ENCODE data around the gene CHAD. TPM values are rescaled to one million over a fixed set of nuclear protein-coding genes. Genes with fewer than 3 reads are reported as not detected.
A peak's percentile ranks its signal among the peaks of the same experiment; 100 is the strongest.

Gene CHAD, protein sequence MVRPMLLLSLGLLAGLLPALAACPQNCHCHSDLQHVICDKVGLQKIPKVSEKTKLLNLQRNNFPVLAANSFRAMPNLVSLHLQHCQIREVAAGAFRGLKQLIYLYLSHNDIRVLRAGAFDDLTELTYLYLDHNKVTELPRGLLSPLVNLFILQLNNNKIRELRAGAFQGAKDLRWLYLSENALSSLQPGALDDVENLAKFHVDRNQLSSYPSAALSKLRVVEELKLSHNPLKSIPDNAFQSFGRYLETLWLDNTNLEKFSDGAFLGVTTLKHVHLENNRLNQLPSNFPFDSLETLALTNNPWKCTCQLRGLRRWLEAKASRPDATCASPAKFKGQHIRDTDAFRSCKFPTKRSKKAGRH
- polyA plus RNA-seq (2013), result not detected in 2 replicates

DNA sequence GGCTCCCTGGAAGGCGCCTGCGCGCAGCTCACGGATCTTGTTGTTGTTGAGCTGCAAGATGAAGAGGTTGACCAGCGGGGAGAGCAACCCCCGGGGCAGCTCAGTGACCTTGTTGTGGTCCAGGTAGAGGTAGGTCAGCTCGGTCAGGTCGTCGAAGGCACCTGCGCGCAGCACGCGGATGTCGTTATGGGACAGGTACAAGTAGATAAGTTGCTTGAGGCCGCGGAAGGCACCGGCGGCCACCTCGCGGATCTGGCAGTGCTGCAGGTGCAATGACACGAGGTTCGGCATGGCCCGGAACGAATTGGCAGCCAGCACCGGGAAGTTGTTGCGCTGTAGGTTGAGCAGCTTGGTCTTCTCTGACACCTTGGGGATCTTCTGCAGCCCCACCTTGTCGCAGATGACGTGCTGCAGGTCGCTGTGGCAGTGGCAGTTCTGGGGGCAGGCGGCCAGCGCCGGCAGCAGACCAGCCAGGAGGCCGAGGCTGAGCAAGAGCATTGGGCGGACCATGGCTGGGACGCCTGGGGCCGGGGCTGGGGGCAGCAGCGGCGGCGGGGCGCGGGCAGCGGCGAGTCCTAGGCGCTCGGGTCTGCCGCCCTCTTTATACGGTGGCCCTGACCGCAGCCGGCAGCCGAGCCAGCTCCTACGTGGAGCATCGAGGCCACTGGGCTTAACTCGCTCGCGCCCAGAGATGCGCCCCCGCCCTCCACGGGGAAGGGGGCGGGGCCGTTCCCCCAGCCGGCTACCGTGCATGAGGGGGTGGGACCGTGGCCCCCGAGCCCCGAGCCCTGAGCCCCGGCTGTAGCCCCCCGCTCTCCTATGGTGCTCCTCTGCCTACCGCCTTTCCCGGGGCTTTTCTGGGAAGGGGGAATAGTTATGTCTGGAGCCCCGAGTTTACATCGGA, at the start of gene CHAD:
TSS of gene CHAD (minus strand) at position 577 of the 904 bp plus-strand sequence. CDS start at position 510, 67 bp downstream.
- no peak within 1 kb of the TSS for H3K14ac ChIP-seq (ENCODE audit: low read length)
- no peak within 1 kb of the TSS for H4K91ac ChIP-seq (ENCODE audit: low read depth, low read length)
- peaks cover 15% of the 10 kb centered on the region for H3K9me3 ChIP-seq (ENCODE audit: insufficient read depth, low read depth, low read length)
- H3K79me1 ChIP-seq (ENCODE audit: low read length), result no peaks in the 10 kb centered on the region
- no peaks in the 10 kb centered on the region for H3K79me2 ChIP-seq (ENCODE audit: control insufficient read depth, insufficient read depth, low read length, poor library complexity)
- no peak within 1 kb of the TSS for H2AFZ ChIP-seq (ENCODE audit: insufficient read depth, low read length, poor library complexity)
- no peak within 1 kb of the TSS for H3K4me3 ChIP-seq (ENCODE audit: low read depth, low read length)
- H3K4ac ChIP-seq (ENCODE audit: low read depth, low read length), result no peak within 1 kb of the TSS
- H2BK5ac ChIP-seq (ENCODE audit: low read depth, low read length, poor library complexity), result no peak within 1 kb of the TSS
- peak within 1 kb of the TSS; percentile 45 for H3K4me2 ChIP-seq (ENCODE audit: low read length)
- no peak within 1 kb of the TSS for H3K23ac ChIP-seq (ENCODE audit: low read length)
- no peak within 1 kb of the TSS for H3K9ac ChIP-seq (ENCODE audit: low read length)
- H3K36me3 ChIP-seq (ENCODE audit: control insufficient read depth in 1 of 2, insufficient read depth in 2 of 2, low read length in 2 of 2), result peaks cover 35 to 36% of the 10 kb centered on the region in 2 experiments
- H3K18ac ChIP-seq (ENCODE audit: low read length), result no peak within 1 kb of the TSS
- WGBS (ENCODE audit: extremely low coverage, insufficient coverage, insufficient read length), result no CpG with 5 or more reads among the region's 71 CpGs
- peaks cover 2 to 4% of the 10 kb centered on the region in 2 experiments for H3K4me1 ChIP-seq (ENCODE audit: control insufficient read depth in 1 of 2, insufficient read depth in 2 of 2, low read length in 2 of 2)
- no peak for DNase-seq
- H4K12ac ChIP-seq (ENCODE audit: low read depth, low read length), result no peak within 1 kb of the TSS
- no peak within 1 kb of the TSS for H3K27ac ChIP-seq (ENCODE audit: low read depth, low read length)
- H2AK5ac ChIP-seq (ENCODE audit: low read length), result no peak within 1 kb of the TSS
- H3K27me3 ChIP-seq (ENCODE audit: insufficient read depth, low read length), result peaks cover 2% of the 10 kb centered on the region
- H4K8ac ChIP-seq (ENCODE audit: low read depth, low read length), result no peak within 1 kb of the TSS
- no peak within 1 kb of the TSS for H2BK12ac ChIP-seq (ENCODE audit: low read length)
- H2BK120ac ChIP-seq (ENCODE audit: insufficient read depth, low read length, poor library complexity), result no peak within 1 kb of the TSS

DNA sequence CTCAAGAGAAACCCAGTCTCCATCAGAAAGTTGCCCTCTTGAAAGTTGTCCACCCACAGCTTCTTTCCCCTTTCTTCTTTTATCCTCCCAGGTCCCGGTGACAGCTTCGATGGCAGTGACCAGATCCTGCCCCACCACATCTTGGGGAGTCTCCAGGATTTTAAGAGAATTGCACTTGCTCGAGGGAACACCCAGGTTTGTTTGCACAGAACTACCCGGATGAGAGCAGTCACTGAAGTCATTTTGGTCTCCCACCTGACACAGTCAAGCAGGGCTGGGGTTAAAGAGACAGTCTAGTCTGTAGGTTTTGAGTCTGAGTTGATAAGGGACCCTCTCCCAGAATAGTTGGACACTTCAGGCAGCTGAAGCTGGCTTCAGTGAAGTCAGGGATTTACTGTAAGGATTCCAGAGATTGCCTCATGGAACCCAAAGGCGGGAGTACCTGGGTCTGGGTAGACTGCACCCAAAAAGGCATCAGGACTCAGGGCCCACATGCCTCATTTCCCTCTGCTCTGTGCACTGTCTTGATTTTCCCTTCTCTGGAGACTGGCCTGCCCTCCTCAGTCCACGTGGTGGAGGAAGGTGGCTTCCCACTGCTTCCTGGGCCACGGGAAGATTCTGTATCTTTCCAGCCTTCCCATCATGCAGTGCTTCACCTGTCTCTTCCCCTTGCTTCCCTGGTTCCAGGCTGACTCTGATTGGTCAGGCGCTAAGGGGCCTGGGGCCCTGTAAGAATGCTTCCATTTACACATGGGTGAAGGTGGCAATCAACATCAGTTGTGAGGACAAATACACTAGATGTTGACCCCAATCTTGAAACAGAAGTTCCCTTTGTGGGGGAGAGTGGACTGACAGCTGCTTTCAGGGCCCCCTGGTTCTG, 49.1 kb upstream of the CHAD start:
- no peak overlapping the region for H3K9ac ChIP-seq (ENCODE audit: low read length)
- H3K4me2 ChIP-seq (ENCODE audit: low read length), result no peak overlapping the region
- no peak overlapping the region for H2BK5ac ChIP-seq (ENCODE audit: low read depth, low read length, poor library complexity)
- no peaks in the 10 kb centered on the region for H3K9me3 ChIP-seq (ENCODE audit: insufficient read depth, low read depth, low read length)
- H3K27me3 ChIP-seq (ENCODE audit: insufficient read depth, low read length), result no peaks in the 10 kb centered on the region
- H4K91ac ChIP-seq (ENCODE audit: low read depth, low read length), result peak overlapping the region; percentile 28
- H3K14ac ChIP-seq (ENCODE audit: low read length), result no peak overlapping the region
- no peak overlapping the region for H3K23ac ChIP-seq (ENCODE audit: low read length)
- no peak for DNase-seq
- H3K79me1 ChIP-seq (ENCODE audit: low read length), result peaks cover 3% of the 10 kb centered on the region
- H3K4me1 ChIP-seq (ENCODE audit: control insufficient read depth in 1 of 2, insufficient read depth in 2 of 2, low read length in 2 of 2), result peaks cover 8 to 10% of the 10 kb centered on the region in 2 experiments
- H4K12ac ChIP-seq (ENCODE audit: low read depth, low read length), result no peak overlapping the region
- no peak overlapping the region for H3K4ac ChIP-seq (ENCODE audit: low read depth, low read length)
- H3K36me3 ChIP-seq (ENCODE audit: control insufficient read depth in 1 of 2, insufficient read depth in 2 of 2, low read length in 2 of 2), result no peaks in the 10 kb centered on the region
- no peak overlapping the region for H4K8ac ChIP-seq (ENCODE audit: low read depth, low read length)
- no peak overlapping the region for H3K27ac ChIP-seq (ENCODE audit: low read depth, low read length)
- no peak overlapping the region for H2BK12ac ChIP-seq (ENCODE audit: low read length)
- no peak overlapping the region for H3K18ac ChIP-seq (ENCODE audit: low read length)
- no peak overlapping the region for H3K4me3 ChIP-seq (ENCODE audit: low read depth, low read length)
- no peaks in the 10 kb centered on the region for H3K79me2 ChIP-seq (ENCODE audit: control insufficient read depth, insufficient read depth, low read length, poor library complexity)
- no CpG with 5 or more reads among the region's 8 CpGs for WGBS (ENCODE audit: extremely low coverage, insufficient coverage, insufficient read length)
- H2BK120ac ChIP-seq (ENCODE audit: insufficient read depth, low read length, poor library complexity), result no peak overlapping the region
- no peak overlapping the region for H2AK5ac ChIP-seq (ENCODE audit: low read length)
- no peak overlapping the region for H2AFZ ChIP-seq (ENCODE audit: insufficient read depth, low read length, poor library complexity)

DNA sequence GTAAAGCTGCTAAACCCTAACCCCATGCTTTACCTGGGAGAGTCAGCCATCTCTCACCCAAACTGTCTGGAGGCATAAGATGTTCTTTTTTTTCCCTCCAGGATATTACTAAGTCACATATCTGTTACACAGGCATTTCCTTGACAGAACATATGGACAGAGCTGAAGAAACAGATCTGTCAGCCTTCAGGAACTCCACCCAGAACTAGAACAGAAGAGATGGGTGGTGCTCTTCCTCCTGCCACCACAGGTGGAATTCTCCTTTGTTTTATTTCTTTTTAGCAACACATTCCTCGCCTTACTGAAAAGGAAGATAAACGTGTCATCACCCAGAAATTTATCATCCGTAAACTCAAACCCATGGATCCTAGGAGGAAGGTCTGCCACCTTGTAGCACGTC, 48.3 kb upstream of the CHAD start:
- no peaks in the 10 kb centered on the region for H3K79me2 ChIP-seq (ENCODE audit: control insufficient read depth, insufficient read depth, low read length, poor library complexity)
- no peak overlapping the region for H4K8ac ChIP-seq (ENCODE audit: low read depth, low read length)
- no peak for DNase-seq
- H2BK5ac ChIP-seq (ENCODE audit: low read depth, low read length, poor library complexity), result no peak overlapping the region
- H2BK12ac ChIP-seq (ENCODE audit: low read length), result no peak overlapping the region
- no peak overlapping the region for H2AK5ac ChIP-seq (ENCODE audit: low read length)
- no peak overlapping the region for H3K23ac ChIP-seq (ENCODE audit: low read length)
- no peak overlapping the region for H3K4me2 ChIP-seq (ENCODE audit: low read length)
- H3K18ac ChIP-seq (ENCODE audit: low read length), result no peak overlapping the region
- H4K91ac ChIP-seq (ENCODE audit: low read depth, low read length), result no peak overlapping the region
- no peaks in the 10 kb centered on the region for H3K9me3 ChIP-seq (ENCODE audit: insufficient read depth, low read depth, low read length)
- H3K27me3 ChIP-seq (ENCODE audit: insufficient read depth, low read length), result no peaks in the 10 kb centered on the region
- no peaks in the 10 kb centered on the region for H3K36me3 ChIP-seq (ENCODE audit: control insufficient read depth in 1 of 2, insufficient read depth in 2 of 2, low read length in 2 of 2)
- no peak overlapping the region for H4K12ac ChIP-seq (ENCODE audit: low read depth, low read length)
- WGBS (ENCODE audit: extremely low coverage, insufficient coverage, insufficient read length), result no CpG with 5 or more reads among the region's 4 CpGs
- H3K4me1 ChIP-seq (ENCODE audit: control insufficient read depth in 1 of 2, insufficient read depth in 2 of 2, low read length in 2 of 2), result peaks cover 6 to 10% of the 10 kb centered on the region in 2 experiments
- no peak overlapping the region for H3K9ac ChIP-seq (ENCODE audit: low read length)
- H3K14ac ChIP-seq (ENCODE audit: low read length), result no peak overlapping the region
- no peak overlapping the region for H3K4me3 ChIP-seq (ENCODE audit: low read depth, low read length)
- H3K27ac ChIP-seq (ENCODE audit: low read depth, low read length), result no peak overlapping the region
- H3K4ac ChIP-seq (ENCODE audit: low read depth, low read length), result no peak overlapping the region
- H3K79me1 ChIP-seq (ENCODE audit: low read length), result peaks cover 3% of the 10 kb centered on the region
- no peak overlapping the region for H2AFZ ChIP-seq (ENCODE audit: insufficient read depth, low read length, poor library complexity)
- no peak overlapping the region for H2BK120ac ChIP-seq (ENCODE audit: insufficient read depth, low read length, poor library complexity)

Measured in trophoblast cell (in vitro differentiated cells and primary cell).